NCI-H1694 (cell line): ENCODE results near the gene IFNA17.
"Not testable (repeated sequence)": the region's sequence is repeated elsewhere in the genome, so short reads cannot be mapped to it uniquely, and the experiment has no call there.

ENCODE experiments used
- DNase-seq: peaks from one replicate; lab custom pipeline; 2025; lab: John Stamatoyannopoulos, UW

IFNA17 gene

DNA sequence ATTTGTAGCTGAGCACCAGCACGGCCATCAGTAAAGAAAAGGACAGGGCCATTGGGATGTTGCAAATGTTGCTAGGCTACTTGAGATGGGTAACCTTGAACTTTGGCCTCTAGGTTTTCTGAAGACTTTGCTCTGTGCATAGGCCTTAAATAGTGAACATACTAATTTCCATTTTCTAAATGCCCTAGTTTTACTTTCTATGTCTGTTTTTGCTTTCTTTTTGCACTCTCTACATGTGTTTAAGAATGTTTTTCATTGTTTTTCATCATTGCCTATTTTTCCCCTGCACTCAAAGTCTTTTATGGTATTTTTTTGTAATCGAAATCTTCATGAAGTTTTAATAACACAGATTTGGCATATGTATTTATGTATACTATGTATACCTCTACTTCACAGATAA is at the start of gene IFNA17:
Gene IFNA17 (minus strand): TSS at position 101 of the 400 bp plus-strand sequence. CDS start 49 bp downstream, at position 52.
- DNase-seq = no peak

DNA sequence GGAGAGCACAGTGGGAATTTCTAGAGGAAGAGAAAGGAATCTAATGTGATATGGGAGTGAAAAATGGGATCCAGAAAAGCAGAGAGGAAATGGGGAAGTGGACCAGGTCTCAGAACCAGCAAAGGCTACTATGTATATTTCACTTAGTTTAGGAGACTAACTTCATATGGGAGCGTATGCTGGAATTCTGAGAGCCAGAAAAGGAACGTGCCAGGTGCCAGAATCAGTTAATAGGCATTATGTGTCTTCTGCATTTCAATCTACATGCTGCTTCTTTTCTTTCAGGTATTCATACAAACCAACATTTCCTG is 40.3 kb upstream of the IFNA17 start:
- DNase-seq = no peak

DNA sequence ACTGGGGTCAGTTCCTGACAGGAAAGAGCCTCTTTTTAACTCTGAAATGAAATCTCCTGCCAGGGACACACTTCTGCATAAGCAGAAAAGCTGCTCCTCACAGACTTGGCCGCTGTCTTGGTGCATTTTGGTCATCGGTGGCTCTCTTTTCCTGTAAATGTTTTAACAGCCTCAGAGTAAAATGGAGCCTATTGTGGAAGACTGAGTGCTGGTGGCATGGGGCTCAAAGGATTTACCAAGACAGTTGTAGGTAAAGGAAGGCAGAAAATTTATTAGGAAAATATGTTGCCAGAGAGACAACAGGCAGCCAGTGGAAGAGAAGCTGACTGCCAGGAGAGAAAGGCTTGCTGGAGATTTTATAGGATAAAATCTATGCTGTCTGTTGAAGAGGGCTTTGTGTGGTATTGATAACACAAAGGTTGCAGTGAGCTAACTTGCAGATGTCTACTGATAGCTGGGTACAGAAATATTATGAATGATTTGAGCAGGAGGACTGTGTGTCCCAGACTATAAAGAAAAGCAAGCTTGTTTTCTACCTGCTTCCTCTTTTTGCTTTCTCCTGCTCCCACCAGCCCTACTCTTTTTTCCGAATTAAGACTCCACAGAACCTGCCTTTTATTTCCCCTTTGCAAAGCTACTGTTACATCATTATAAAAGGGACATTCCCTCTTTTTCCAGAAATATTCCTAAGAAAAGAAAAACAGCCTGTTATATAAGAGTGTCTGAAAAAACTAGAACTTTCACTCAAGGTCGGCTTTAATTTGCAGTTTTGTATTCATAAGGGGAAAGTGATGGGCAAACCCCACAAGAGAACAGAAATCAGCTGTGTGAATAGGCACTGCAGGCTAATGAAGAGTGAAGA is 39.7 kb upstream of the IFNA17 start:
- no peak for DNase-seq

DNA sequence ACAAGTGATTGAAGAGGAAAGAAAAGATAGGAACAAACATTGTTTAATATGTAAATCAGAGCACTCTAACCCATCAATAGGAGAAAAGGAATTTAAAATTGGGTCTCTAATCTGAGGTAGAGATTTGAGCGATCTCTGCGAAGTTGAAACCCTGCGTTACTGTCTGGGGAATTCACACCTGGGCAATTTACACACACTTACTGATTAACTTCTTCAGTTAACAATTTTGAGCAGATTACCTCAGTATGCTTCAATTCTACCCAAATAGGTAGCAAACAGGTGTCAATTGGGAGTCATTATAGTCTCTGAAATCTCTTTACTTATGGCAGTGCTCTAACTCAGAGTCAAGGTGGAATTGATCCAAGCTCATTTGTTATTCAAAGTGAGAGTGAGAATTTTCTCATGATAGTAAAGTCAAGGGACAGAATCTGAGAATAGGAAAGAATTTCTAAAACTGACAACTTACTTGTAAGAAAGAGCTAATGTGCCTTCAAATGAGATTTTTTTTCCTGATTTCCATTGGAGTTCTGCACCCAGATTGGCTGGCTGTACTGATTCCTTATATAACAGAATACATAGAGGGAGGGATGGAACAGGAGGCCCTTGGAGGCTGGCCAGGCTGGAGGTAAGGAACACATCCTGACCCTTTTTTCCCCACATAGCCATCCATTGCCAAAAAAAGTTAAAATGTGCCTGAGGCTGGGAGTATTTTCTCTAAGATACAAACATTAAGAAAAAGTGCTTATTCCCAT is 38.9 kb upstream of the IFNA17 start:
- no peak for DNase-seq

DNA sequence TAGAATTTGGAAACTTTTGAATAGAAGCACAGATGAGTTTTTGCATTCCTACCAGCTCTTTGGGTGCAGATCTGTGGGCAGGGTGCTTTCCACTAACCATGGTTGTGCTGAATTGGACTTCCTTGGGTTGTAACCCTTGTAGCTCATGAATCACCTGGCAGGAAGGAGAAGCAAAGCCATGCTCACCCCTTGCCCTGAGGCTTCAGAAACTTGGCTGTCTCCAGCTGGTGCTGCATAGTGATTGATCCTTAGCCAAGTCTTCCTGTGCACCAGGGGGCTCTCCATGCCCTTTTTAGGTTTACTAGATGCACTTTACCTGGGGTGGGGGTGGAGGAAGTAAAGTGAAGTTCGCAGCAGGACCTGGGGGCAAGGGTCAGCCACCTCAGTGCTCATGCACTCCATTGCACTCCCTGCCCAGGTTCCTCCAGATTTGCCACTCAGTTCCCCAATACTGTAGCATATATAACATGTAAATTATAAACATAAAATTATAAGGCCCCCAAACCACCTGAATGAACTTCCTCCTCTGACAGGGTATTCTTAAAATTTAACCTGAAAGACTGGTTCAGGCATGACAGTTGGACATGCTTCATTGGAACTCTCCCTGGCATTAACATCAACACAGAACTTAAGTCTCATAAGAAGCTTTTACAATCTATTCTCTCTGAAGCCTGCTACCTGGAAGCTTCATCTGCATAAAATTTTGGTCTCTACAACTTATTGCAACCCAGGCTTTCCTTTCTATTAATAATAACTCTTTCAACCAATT is 37.6 kb upstream of the IFNA17 start:
- no peak for DNase-seq

DNA sequence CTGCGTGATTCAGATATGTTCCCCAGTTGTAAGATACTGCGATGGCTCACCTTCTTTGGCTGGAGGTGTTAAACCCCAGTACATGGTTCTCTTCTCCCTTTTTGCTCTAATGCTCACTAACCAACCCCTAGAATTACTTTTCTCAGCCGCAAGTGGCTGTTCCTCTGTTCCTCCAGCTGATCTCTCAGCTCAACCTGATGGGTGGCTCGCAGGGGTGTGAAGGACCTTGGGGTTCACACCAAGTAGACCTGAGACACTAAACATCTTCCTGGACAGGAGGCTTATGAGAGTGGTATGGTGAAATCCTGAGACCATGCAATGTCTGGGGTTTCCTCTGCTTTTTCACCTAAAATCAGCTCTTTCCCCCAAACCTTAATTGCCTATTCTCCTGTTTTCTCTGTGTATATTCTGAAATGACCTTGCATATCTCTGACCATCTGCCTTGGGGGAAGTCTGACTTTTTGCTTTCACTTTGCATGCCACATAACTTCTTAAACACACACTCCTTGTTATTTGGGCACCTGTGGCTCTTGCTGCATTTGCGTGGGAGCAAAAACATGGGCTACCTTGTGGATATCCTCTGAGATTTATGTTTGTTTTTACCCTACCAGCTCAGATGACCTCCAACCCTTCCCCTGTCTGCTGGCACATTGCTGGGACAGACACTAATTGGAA is 27.7 kb upstream of the IFNA17 start:
- DNase-seq = no peak

DNA sequence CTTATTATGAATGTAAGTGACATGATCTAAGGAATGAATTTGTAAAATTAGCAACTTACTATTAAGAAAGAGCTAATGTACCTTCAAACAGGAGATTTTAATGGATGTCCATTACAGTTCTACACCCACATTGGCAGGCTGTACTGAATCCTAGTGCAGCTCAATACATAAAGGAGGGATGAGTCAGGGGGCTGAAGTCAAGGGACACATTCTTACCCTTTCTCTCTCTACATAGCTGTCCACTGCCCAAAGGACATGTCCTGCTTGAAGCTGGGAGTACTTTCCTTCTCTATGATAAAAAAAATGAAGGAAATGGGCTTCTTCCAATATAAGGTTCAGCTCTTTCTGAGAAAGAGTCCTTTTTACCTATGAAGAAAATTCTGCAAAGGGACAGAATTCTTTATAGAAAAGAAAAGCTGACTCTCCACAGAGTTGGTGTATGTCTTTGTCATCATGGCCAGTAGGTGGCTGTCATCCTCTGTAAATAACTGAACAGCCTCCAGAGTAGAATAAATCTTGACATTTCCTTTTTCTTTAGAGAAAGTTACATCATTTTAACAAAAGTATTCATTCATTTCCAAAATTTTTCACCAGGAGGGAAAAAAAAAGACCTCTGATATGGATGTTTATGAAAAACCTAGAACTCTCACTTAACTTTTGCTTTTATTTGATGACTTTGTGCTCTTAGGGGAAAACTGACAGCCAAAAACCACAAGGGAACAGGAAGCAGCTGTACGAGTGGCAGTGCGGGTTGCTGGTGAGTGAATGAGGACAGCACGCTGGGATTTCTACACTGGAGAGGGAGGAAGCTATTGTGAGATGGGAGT is 24.9 kb upstream of the IFNA17 start:
- DNase-seq = no peak

DNA sequence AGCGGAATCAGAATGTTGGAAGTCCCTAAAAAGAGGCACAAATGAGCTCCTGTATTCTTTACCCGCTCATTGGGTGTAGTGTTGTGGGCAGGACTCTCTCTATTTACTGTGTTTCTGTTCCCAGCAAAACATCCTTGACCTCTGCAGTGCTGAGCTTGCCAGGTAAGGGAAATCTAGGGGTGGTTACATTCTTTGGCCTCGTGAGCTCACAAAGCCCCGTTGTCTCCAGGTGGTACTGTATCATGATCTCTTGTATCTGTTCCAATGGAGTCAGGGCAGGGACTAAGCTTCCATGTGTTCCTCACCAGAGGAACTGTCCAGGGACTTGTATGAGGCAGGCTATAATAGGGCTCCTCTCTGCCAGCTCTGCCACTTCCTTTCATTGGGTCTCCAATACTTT is 23.6 kb upstream of the IFNA17 start:
- no peak for DNase-seq

DNA sequence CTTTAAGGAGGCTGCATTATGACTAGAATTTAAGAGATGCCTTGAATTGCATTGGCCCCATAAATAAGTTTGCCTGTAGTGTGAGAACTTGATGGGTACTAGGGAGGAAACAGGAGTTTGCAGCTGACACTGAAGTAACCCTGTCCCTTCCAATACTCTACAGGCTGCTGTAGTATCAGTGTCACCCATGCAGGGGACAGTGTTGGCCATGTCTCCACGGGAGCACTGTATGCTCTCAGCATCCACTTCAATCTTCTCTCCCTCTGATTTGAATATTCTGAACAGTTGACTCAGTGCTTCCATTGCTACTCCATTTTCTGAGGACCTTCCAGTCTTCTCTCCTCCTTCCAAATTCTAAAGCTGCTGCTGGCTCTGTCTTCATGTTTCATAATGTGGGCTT is 23.2 kb upstream of the IFNA17 start:
- no peak for DNase-seq

DNA sequence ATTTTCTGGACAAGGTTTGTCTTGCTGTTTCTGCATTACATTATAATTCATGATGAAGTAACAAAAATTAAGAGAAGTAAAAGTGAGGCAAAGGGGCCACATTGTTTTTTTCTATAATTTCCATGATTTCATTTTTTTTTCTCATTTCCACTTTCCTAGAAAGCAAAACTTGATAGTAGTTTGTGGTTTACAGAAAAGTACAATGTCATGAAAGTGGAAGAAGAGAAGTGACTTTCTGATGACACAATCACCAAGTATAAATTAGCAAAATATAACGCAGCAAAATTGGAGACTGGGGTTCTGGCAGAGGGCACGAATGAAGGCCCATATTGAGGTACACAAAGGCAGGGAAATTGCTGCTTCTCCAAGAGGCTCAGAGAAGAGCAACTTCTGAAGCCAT is 16.8 kb upstream of the IFNA17 start:
- DNase-seq = no peak

DNA sequence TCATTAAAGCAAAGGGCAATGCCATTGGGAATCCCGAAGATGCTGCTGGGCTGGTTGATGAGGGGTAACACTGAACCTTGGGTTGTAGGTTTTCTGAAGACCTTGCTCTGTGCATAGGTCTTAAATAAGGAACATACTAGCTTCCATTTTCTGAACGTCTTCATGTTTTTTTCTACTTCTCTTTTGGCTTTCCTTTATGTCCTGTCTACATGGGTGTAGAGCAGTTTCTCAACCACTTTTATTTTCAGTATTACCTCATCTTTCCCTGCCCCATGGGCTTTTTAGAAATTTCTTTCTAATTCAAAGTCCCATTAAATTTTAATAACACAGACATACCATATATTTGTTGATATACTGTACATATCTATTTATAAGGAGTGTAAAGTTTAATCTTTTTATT is 11.9 kb upstream of the IFNA17 start, which contains the start of gene IFNA14:
Gene IFNA14 (minus strand): TSS at position 95 of the 400 bp plus-strand sequence. CDS start 70 bp downstream, at position 25.
- no peak for DNase-seq

DNA sequence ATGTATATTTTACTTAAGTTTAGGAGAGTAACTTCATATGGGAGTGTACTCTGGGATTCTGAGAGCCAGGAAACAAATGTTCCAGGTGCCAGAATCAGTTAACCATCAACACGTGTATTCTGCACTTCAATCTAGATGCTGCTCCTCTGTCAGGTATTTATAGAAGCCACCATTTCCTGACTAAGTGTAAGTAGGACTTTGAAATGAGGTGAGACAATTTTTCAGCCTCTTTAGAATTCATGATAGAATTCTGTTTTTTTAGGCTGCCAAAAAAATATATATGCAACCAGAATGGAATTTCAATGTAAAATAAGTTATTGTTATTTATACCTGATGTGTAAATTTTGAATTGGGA is 8.3 kb upstream of the IFNA17 start:
- DNase-seq = not testable (repeated sequence)

DNA sequence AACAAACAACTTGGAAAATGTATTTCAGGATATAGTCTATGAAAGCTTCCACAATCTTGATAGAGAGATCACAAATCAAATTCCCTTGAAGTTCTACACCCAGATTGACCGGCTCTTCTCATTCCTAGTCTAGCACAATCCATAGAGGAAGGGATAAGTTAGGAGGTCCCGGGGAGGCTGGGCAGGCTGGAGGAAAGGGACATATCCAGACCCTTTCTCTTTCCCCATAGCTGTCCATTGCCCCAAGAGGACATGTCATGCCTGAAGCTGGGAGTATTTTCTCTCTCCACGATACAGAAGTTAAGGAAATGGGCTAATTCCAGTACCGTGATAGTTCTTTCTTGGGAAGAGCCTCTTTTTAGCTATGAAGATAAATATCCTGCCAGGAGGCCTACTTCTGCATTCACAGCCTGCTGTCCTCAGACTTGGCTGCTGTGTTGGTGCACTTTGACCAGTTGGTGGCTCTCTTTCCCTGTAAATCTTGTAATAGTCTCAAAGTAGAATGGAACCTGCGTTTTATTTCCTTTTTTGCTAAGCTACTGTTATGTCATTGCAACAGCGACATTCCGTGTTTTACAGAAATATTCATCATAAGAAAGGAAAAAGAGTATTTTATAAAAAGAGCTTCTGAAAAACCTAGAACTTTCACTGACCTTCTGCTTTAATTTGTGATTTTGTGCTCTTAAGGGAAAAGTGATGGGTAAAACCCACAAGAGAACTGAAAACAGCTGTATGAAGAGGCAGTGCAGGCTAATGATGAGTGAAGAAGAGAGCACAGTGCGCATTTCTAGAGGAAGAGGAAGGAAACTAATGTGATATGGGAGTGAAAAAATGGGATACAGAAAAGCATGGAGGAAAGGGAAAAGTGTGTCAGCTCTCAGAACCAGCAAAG is 7.7 kb upstream of the IFNA17 start:
- not testable (repeated sequence) for DNase-seq

DNA sequence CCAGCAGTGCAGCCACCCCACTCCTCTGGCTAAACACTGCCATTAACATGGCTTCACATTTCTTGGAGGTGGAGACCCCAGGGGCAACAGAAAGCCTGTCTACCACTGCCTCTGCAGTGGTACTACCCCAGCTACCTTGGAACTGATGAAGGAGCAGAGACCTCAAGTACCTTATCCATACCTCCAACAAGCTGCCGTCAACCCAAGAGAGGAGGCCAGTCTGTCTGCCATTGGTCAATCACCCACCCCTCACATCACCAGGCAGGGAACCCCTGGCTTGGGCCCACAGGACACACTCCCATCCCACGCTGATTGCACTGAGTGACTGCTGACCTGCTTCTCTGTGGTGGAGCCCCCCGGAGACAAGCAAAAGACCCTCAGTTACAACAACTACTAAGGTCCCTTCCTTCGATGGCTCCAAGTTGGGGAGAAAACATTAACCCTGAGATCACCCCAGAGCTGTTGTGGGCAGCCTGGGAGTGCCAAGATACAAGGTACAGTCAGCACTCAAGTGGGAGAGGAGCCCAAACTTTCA is 6.2 kb upstream of the IFNA17 start:
- no peak for DNase-seq

DNA sequence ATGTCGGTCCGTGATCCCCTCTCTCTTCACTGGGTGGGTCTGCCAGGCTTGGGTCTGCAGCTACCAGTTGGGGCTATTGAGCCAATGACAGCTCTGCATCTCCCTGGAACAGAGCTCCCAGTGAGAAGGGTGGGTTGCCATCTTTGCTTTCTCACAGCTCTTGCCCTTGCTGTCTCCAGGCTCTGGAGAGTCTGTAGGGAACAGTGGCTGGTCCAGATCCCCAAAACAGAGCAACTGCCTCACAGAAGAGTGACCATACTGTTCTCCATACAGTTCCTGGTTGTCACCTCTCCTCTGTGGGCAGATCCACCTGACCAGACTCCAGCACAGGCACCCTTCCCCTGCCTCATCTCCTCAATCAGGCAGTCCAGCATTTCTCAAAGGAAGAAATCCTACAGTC is 5.2 kb upstream of the IFNA17 start:
- DNase-seq = no peak

DNA sequence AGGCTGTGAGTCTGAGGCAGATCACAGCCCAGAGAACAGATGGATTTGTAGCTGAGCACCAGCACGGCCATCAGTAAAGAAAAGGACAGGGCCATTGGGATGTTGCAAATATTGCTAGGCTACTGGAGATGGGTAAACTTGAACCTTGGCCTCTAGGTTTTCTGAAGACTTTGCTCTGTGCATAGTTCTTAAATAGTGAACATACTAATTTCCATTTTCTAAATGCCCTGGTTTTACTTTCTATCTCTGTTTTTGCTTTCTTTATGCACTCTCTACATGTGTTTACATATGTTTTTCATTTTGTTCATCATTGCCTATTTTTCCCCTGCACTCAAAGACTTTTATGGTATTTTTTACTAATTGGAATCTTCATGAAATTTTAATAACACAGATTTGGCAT is 10.8 kb downstream of the IFNA17 start, which contains the start of gene IFNA16:
Gene IFNA16 (minus strand): TSS at position 101 of the 400 bp plus-strand sequence. CDS start 6 bp downstream, at position 95.
- not testable (repeated sequence) for DNase-seq

DNA sequence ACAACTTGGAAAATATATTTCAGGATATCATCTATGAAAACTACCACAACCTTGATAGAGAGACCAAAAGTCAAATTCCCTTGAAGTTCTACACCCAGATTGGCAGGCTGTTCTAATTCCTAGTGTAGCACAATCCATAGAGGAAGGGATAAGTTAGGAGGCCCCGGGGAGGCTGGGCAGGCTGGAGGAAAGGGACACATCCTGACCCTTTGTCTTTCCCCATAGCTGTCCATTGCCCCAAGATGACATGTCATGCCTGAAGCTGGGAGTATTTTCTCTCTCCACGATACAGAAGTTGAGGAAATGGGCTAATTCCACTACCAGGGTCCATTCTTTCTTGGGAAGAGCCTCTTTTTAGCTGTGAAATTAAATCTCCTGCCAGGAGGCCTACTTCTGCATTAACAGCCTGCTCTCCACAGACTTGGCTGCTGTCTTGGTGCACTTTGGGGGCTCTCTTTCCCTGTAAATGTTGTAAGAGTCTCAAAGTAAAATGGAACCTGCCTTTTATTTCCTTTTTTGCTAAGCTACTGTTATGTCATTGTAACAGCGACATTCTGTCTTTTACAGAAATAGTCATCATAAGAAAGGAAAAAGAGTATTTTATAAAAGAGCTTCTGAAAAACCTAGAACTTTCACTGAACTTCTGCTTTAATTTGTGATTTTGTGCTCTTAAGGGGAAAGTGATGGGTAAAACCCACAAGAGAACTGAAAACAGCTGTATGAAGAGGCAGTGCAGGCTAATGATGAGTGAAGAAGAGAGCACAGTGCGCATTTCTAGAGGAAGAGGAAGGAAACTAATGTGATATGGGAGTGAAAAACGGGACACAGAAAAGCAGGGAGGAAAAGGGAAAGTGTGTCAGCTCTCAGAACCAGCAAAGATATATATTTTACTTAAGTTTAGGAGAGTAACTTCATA is 14.4 kb downstream of the IFNA17 start:
- not testable (repeated sequence) for DNase-seq

DNA sequence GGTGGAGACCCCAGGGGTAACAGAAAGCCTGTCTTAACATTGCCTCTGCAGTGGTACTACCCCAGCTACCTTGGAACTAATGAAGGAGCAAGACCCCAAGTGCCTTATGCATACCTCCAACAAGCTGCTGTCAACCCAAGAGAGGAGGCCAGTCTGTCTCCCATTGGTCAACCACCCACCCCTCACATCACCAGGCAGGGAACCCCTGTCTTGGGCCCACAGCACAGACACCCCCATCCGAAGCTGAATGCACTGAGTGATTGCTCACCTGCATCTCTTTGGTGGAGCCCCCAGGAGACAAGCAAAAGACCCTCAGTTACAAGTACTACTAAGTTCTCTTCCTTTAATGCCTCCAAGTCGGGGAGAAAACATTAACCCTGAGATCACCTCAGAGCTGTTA is 15.9 kb downstream of the IFNA17 start:
- DNase-seq = not testable (repeated sequence)

DNA sequence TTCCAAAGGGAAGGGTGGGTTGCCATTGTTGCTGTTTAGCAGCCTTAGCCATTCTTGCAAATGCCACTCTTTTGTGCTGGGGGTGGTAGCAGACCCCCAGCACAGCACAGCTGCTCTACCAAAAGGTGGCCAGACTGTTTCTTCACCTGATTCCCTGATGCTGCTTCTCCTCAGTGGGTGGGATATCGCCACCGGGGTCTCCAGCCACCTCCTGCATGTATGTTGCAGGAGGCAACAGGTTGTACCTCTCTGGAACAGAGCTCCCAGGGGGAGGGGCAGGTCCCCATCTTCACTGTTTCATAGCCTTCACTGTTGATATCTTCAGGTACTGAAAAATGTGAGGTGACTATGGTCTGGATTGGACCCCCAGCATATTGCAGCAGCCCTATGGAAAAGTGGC is 17.2 kb downstream of the IFNA17 start:
- DNase-seq = not testable (repeated sequence)
